Esophagus squamous epithelium (tissue), 4 donors: Measurements from ENCODE around the gene MEGF6.
"Not testable (repeated sequence)": the region's sequence is repeated elsewhere in the genome, so short reads cannot be mapped to it uniquely, and the experiment has no call there.

Source experiments
- POLR2A ChIP-seq, 4 donors: fragments of 450-650 bp; IDR thresholded peaks; one replicate each; pipeline ENCODE4 v1.6.1; 2017; ENCODE audit warnings: antibody characterized with exemption in 4 of 4, mild to moderate bottlenecking in 4 of 4, moderate library complexity in 3 of 4
- TF ChIP-seq, protein P1 (sequence below), 6 experiments: fragments of 450-650 bp in 4 of 6; fragments of 200-600 bp in 2 of 6; sonication (generic) in 2 of 6; IDR thresholded peaks; one replicate each; pipeline ENCODE4 v1.5.1; 2016 to 2019; ENCODE audit warnings: antibody characterized with exemption in 6 of 6, mild to moderate bottlenecking in 4 of 6, moderate library complexity in 4 of 6

DNA sequence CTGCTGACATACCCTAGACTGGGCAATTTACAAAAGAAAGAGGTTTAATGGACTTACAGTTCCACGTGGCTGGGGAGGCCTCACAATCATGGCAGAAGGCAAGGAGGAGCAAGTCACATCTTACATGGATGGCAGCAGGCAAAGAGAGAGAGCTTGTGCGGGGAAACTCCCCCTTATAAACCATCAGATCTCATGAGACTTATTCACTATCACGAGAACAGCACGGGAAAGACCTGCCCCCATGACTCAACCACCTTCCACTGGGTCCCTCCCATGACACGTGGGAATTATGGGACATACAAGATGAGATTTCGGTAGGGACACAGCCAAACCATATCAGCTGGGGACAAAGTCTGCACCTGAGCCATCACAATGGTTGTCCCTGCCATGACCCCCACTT lies 35.8 kb downstream of the MEGF6 start:
- TF ChIP-seq, protein P1, sequence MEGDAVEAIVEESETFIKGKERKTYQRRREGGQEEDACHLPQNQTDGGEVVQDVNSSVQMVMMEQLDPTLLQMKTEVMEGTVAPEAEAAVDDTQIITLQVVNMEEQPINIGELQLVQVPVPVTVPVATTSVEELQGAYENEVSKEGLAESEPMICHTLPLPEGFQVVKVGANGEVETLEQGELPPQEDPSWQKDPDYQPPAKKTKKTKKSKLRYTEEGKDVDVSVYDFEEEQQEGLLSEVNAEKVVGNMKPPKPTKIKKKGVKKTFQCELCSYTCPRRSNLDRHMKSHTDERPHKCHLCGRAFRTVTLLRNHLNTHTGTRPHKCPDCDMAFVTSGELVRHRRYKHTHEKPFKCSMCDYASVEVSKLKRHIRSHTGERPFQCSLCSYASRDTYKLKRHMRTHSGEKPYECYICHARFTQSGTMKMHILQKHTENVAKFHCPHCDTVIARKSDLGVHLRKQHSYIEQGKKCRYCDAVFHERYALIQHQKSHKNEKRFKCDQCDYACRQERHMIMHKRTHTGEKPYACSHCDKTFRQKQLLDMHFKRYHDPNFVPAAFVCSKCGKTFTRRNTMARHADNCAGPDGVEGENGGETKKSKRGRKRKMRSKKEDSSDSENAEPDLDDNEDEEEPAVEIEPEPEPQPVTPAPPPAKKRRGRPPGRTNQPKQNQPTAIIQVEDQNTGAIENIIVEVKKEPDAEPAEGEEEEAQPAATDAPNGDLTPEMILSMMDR (IDR thresholded peaks at IDR 0.05), result not testable (repeated sequence)
- TF ChIP-seq POLR2A (IDR thresholded peaks at IDR 0.05), result not testable (repeated sequence)
